Measurements from ENCODE around the gene HTR3E.
"Not testable (repeated sequence)": the region's sequence is repeated elsewhere in the genome, so short reads cannot be mapped to it uniquely, and the experiment has no call there.

HTR3E gene

DNA sequence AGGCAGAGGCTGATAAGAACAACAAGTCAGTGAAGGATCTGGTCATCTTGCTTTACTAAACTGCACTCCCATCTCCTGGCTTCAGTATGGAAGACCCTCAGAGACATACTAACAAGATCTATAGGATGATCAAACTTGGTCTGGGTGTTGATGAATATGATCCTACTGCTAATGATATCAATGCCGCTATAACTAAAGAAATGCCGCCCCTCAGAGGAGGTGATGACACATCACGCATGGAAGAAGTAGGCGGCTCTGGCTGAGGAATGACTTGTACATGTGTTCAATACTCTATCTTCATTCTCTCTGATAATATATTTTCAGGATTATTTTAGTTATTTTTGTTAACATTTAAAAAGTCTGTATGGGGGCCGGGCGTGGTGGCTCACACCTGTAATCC, 20.8 kb downstream of the HTR3E start:
- no peak for DNase-seq

- not testable (repeated sequence) for DNase-seq
Measured at GRCh38 chr3:184121031-184121430, 24.2 kb downstream of the HTR3E start.

DNA sequence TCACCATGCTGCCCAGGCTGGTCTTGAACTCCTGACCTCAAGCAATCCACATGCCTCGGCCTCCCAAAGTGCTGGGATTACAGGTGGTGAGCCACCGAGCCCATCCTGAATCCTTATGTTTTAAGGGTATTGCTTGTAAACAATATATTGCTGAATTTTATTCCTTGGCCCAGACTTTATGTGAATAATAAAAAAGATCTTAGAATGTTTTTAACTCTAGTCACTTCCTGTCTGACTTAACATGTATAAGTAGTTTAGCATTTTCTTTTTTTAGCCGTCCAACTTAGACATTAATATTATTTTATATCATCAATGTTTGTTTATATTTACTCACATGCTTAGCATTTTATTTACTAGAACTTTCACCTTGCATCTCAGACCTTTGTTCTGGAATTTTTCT, 29.1 kb downstream of the HTR3E start:
- DNase-seq = no peak

GRCh38 chr3:184129012-184129411, 32.1 kb downstream of the HTR3E start:
- DNase-seq = no peak

- no peak for DNase-seq
Measured at GRCh38 chr3:184132945-184133344, 36.1 kb downstream of the HTR3E start.

DNA sequence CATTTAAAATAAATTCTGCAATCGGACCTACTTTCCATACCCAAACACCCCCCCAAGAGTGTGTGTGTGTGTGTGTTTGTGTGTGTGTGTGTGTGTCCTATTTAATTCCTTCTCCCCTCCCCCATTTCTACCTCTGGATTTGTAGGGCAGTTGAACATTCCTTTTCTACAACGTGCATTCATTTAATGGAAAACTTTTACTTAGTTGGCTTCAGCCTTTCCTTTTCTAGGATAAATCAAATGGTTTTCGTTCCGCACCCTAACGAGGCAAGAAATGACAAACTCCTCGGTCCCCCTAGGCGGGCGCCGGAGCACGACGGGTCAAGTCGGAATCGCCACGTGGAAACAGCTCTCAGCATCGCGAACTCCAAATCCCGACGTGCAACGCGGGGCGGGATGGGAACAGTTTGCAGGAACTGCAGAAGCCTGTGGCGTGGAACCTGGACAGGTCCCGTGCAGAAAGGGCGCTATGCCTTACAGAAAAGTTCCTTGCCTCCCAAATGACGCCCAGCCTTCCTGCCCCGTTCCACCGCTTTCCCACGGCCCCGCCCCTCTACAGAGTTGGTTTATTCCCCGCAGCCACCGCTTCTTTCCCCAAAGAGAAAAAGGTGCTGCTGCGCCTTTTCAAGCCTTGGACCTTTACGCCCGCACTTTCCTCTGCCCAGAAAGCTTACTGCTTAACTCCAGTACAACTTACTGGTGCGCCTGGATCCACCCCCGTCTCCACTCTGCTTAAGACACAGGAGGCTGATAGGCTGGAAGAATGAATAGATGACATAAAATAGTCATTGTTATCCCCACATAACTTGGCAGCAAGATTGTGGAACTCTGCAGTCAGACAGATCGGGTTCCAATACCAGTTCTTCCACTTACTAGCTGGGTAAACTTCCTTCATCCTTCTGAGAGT, 37.2 kb downstream of the HTR3E start:
- peak; percentile 58 for DNase-seq

DNA sequence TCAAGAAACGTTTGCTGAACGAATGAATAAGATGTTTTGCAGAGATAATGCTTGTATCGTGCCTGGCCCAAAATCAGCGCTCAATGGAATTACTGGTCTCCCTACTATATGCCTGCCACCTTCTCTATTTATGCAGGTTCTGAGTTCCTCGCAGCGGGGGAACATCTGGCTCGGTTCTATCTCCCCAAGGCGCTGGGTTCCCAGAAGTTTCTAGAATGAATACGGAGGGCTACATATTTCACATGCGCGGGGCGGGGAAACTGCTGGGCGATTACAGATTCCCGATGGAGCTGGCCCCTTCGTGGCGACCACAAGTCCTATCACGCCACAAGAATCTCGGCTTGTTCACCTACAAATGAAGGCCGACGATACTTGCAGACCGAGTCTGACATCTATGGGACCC, 37.9 kb downstream of the HTR3E start:
- no peak for DNase-seq

DNA sequence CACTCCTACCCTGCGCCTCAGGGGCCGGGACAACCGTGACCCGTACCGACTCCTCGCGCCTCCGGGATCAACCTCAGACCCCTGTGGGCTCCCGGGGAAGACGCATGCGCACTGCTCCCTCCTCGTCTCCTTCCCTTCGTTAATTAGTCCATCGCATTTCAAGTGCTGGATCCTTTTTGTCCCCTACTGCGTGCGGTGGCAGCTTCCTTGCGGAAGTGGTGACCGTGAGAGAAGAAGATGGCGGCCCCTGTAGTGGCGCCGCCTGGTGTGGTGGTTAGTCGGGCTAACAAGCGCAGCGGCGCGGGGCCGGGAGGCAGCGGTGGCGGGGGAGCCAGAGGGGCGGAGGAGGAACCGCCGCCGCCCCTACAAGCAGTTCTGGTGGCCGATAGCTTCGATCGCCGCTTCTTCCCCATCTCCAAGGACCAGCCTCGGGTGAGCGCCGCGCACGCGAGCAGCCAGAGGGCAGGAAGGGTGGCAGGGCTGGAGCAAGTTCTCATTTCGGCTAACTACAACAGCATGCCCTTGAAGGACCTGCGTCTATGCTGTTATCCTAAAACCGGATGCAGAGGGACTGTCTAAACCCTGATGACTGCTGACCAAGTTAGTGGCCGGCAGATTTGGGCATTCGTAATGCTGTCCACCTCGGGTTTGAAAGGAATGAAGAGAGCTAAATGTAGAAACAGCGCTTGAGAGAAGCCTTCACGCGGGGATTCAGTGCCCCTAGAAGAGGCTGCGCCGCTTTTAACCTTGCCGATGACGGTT, 38.5 kb downstream of the HTR3E start, which contains the start of gene EIF2B5:
TSS of gene EIF2B5 (plus strand) at position 210 of the 762 bp plus-strand sequence. CDS start at position 238, 28 bp downstream.
- peak; percentile 93 for DNase-seq

GRCh38 chr3:184135911-184136260, 39.0 kb downstream of the HTR3E start:
- DNase-seq = no peak

- no peak for DNase-seq
Measured at GRCh38 chr3:184140436-184140835, 43.6 kb downstream of the HTR3E start.

- DNase-seq = no peak
Measured at GRCh38 chr3:184142199-184142598, 45.3 kb downstream of the HTR3E start.

- no peak for DNase-seq
Measured at GRCh38 chr3:184143327-184143726, 46.5 kb downstream of the HTR3E start.

DNA sequence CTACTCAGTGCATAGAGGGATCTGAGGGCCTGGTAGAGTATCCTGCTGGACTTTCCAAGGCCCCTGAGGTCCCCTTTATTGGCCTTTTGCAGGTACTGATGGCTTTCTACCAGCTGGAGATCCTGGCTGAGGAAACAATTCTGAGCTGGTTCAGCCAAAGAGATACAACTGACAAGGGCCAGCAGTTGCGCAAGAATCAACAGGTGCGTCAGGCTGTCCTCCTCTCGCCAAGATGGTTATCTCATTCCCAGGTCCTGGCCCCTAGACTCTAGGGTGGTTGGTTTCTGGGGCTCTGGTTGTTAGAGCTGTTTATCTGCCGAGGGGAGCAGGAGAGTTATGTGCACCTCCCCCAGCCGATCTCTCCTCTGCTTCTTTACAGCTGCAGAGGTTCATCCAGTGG, 47.6 kb downstream of the HTR3E start:
- DNase-seq = no peak

DNA sequence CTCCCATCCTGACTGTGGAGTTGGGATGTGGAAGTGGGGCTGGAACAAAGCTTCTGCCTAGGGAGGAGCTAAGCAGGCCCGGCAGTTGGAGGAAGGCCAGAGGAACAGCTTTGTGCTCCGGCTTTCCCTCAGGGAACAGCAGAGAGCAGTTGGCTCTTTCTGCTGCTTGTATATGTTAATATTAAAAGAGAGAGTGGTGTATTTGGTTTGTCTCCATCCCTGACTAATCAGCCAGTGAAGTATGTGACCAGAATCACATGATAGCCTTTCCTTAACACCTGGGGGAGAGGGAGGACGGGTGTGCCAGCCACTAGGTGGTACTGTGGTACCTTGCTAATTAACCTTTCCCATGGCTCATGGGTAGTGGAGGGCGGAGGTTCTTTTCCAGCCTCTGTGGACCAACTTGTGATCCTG, 48.3 kb downstream of the HTR3E start:
- no peak for DNase-seq

- no peak for DNase-seq
Measured at GRCh38 chr3:184145751-184146270, 48.9 kb downstream of the HTR3E start.

GRCh38 chr3:184148076-184148475, 51.2 kb downstream of the HTR3E start:
- no peak for DNase-seq

DNA sequence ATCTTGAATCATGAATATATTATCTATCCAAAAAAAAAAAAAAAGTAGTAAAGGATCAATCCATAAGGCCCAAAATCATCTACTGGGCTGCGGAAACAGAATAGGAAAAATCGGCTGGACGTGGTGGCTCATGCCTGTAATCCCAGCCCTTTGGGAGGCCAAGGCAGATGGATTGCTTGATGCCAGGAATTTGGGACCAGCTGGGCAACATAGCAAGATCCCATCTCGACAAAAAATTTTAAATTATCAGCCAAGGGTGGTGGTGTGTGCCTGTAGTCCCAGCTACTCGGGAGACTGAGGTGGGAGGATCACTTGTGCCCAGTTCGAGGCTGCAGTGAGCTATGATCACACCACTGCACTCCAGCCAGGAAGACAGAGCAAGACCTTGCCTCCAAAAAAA, 52.3 kb downstream of the HTR3E start:
- no peak for DNase-seq

- DNase-seq = not testable (repeated sequence)
Measured at GRCh38 chr3:184149770-184150169, 52.9 kb downstream of the HTR3E start.

DNA sequence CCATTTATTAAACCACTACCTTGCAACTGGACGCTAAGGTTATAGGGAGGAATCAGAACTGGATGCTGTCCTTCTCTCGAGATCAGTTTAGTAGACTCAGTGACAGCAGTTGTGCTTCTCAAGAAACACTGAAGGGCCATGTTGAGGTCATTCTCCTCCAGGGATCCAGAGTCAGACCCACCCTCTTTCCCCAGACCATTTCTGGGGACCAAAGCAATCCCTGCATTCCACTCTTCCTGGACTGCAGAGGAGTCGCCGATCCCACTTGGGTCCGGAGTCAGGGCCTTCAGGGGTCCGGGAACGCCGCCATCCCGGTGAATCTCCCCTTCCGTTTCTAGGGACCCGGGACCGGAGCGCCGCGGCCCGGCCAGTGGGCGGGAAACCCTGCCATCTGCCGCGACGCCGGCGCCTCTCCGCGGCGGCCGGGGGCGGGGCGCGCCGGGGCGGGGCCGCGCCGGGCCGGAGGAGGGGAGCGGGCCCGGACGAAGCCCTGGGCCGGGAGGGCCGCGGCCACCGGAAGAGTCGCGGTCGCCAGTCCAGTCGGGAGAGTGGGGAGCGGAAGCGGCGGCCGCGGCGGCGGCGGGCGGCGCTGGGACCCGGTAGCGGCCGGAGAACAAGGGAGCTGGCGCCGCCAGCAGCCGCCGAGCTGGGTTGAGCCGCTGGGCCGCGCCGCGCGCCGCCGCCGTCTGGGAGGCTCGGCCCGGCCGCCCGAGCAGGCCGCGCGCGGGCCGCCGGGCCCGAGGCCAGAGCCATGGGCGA, 58.2 kb downstream of the HTR3E start, which contains the start of gene DVL3:
TSS of gene DVL3 (plus strand) at position 493 of the 759 bp plus-strand sequence. CDS start at position 752, 259 bp downstream.
- peak; percentile 41 for DNase-seq

DNA sequence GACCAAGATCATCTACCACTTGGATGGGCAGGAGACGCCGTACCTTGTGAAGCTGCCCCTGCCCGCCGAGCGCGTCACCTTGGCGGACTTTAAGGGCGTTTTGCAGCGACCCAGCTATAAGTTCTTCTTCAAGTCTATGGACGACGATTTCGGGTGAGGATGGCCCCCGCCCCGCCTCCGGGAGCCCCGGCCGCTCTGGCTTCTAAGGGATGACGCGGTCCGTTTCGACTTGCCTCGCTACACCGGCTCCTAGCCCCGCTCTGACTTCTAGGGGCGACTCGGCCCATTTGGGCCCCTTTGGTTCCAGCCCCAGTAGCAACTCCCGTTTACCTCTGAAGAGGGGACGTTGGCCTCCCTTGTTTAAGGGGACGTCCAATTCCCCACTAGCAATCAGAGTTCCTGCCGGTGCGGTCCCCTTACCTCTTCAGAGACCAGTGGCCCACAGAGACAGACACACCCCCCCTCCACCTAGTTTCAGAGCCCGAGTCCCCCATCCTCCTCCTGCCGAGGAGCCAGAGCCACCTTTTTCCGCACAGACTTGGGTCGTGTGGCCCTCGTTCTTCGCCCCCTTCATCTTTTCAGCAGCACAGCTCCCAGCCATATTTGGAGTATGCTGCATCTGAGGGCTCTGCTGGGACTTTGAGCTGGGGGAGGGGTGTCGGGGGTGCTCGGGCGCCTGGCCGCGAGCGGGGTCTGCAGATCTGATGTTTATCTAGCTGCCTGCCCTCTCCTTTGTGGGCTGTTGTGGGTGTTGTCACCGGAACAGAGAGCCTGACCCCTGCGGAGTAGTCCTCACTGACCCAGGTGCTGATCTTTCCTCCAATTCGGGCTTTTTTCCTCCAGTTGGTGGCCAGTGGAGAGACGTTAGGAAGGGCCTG, 59.0 kb downstream of the HTR3E start:
- no peak for DNase-seq

GRCh38 chr3:184156522-184156955, 59.7 kb downstream of the HTR3E start:
- peak; percentile 18 for DNase-seq

Data from NCI-H1092 (cell line).